Measurements from ENCODE around the gene LTB4R2. TPM values are rescaled to one million over a fixed set of nuclear protein-coding genes. Genes with fewer than 3 reads are reported as not detected.
"Not testable (repeated sequence)": the region's sequence is repeated elsewhere in the genome, so short reads cannot be mapped to it uniquely, and the experiment has no call there.

Gene LTB4R2
- total RNA-seq, 1 experiment from 2014 or later: 8.6 TPM

- DNase-seq (ENCODE audit: extremely low read depth, low read depth): no peak
Measured at GRCh38 chr14:24335461-24336171, 25.7 kb downstream of the LTB4R2 start.

DNA sequence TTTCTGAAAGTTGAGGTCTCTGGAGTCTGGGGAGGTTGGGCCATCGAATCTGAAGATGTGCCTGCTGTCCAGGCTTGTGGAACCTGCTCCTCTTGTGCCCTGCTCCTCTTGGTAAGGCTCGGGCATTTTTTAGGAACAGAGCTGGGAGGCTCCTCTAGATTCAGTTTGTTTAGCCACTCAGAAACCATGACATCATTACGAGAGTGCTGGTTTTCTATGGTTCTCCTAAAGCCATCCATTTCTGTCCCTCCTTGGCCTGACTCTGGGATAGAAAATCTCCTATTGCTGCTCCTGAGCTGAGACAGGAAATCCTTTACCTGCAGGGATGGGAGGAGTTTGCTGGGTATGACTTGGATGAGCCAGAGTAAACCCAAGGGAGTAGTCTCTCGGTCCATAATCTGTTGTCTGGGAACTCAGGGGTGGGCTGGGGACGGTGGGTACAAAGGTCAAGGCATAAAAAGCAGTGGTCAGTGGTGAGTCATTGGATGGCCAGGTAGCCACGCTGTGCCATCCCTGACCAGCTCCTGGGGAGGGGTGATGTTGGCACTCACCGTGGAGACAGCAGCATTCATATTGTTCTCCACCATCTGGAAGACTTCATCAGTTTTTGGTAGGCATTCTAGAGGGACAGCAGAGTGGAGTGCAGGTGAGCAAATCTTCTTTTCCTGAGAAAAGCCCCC lies 27.3 kb downstream of the LTB4R2 start:
- no peak for DNase-seq (ENCODE audit: extremely low read depth, low read depth)

DNA sequence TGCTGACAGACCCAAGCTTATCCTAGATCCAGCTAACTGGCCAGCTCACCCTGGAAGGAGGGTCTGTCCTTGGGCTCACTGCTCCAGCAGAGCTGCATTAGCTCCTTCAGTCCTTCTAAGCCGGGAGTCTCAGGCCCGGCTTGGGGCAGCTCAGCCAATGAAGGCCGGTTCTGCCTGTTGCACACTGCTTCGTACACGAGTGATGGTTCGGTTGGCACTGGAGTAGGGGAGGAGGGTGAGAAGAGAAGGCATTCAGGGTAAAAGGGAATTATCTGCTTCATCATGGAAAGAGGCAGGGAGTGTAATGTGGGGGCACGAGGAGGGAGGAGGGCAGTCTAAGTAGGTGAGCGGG lies 27.9 kb downstream of the LTB4R2 start:
- DNase-seq (ENCODE audit: extremely low read depth, low read depth): no peak

DNA sequence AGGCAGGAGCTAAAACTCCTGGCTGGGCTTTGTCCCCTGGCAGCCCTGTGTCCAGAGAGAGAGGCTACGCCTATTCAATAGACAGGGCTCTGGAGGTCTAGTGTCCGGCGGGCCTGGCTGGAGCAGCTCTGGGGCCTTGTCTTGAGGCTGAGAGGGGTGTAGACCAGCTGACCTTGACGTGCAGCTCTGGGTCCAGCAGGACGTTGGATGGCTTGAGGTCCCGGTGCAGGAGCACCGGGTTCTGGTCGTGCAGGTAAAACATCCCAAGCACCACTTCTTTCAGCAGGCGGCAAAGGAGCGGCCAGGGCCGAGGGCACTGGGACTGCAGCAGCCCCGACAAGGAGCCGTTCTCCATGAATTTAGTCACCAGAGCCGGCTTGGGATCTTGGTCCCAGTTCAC lies 28.9 kb downstream of the LTB4R2 start:
- no peak for DNase-seq (ENCODE audit: extremely low read depth, low read depth)

- no peak for DNase-seq (ENCODE audit: extremely low read depth, low read depth)
Measured at GRCh38 chr14:24339284-24340151, 29.6 kb downstream of the LTB4R2 start, which contains the start of gene RIPK3. RIPK3 (minus strand) TSS chr14:24339991; CDS start chr14:24339826, 165 bp downstream.

DNA sequence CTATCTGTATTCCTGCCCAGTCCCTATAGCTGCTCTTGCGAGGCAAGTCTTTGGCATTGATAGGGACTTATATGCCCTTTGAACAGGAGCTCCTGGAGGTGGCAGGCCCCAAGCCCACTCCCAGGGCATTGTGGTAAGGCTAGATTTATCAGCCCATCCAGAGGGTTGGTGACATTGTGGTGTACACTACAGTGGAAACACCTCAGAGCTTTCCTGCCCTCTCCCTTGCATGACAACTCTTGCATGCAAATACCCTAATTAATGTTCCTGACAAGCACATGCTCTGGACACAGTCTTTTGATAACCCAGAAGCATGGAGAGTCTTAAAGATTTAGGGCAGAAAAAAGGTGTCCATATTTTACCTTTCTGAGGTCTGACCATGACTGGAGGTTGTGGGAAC lies 30.7 kb downstream of the LTB4R2 start:
- no peak for DNase-seq (ENCODE audit: extremely low read depth, low read depth)

DNA sequence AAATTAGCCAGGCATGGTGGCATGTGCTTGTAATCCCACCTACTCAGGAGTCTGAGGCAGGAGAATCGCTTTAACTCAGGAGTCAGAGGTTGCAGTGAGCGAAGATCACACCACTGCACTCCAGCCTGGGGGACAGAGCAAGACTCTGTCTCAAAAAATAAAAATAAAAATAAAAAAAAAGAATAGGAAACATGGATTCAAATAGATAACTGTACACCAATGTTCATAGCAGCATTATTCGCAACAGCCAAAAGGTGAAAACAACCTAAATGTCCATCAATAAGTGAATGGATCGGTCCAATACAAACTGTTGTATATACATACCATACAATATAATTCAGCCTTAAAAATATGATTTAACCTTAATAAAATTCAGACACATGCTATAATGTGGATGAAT lies 32.9 kb downstream of the LTB4R2 start:
- no peak for DNase-seq (ENCODE audit: extremely low read depth, low read depth)

GRCh38 chr14:24343795-24344660 lies 34.1 kb downstream of the LTB4R2 start:
- no peak for DNase-seq (ENCODE audit: extremely low read depth, low read depth)

DNA sequence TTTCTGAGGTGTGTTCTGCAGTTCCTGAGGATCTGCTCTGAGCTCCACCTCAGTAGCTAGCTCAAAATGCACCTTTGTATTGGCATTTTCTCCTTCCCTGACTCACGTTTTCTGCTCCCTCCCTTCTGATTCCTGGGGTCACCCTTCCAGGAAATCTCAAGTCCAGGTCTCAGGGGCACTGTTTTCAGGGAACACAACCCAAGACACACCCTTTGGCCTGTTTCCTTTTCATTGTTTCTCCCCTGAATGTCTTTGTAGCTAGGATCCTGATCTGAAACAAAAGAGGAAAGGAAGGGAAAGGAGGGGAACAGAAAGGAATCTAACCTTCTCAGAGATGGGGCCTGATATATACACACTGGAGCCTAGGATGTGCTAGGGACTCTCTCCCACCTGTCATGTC lies 37.2 kb downstream of the LTB4R2 start:
- DNase-seq (ENCODE audit: extremely low read depth, low read depth): no peak

GRCh38 chr14:24348186-24348585 lies 38.2 kb downstream of the LTB4R2 start:
- DNase-seq (ENCODE audit: extremely low read depth, low read depth): no peak

- no peak for DNase-seq (ENCODE audit: extremely low read depth, low read depth)
Measured at GRCh38 chr14:24349742-24350141, 39.8 kb downstream of the LTB4R2 start.

DNA sequence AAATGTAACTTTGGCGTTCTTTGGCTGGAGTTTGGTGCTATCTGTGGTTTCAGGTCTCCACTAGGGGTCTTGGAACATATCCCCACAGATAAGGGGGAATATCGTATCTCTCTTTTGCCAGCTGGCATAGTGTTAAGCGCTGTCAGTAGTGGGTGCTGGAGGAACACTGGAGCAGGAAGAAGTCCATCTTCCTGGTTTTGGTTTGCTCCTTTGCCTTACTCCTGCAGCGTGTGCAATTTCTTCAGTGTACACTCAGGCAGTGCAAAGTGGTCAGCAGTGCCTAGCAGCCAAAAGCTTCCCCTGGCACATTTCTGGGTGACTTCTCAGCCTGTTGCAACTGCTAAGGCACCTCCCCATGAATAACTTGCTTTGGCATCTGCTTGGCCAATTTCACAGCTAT lies 41.6 kb downstream of the LTB4R2 start:
- no peak for DNase-seq (ENCODE audit: extremely low read depth, low read depth)

DNA sequence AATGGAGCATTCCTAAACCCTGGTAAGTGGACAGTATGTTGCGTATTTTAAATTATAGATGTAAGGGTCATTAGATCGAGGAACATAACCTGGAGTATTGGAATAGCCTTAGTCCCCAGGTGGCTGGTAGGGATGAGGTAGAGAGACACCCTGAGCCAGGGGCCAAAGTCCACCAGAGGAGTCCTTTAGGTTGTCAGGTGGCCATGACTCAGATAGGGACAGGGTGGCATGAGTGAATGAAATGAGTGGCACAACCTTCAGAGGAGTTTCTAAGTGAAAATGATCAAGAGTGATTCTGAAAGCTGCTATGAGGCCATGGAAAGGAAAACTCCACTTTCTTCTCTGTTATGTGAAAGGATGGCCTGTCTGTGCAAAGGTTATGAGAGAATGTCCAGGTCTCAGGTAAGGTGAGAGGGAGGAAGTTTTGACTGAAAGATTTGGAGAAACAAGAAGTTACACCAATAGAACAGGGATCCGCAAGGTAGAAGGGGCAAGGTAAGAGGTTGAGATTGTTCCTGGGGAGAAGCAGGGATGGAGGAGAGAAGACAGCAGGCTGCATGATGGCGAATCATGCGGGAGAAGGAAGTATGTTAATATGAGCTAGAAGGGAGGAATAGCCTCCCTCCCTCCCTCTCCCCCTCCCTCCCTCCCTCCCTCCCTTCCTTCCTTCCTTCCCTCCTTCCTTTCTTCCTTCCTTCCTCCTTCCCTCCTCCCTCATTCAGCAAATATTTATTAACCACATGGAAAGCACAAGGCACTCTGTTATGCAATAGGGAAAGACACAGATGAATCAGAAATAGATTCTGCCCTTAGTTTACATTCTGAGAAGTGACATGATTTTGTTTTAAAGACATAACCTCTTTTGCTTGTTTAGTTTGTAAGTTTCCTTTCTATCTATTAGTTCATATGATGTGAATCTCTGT lies 43.9 kb downstream of the LTB4R2 start:
- no peak for DNase-seq (ENCODE audit: extremely low read depth, low read depth)

GRCh38 chr14:24354482-24354825 lies 44.5 kb downstream of the LTB4R2 start:
- DNase-seq (ENCODE audit: extremely low read depth, low read depth): not testable (repeated sequence)

- no peak for DNase-seq (ENCODE audit: extremely low read depth, low read depth)
Measured at GRCh38 chr14:24355009-24355408, 45.1 kb downstream of the LTB4R2 start.

DNA sequence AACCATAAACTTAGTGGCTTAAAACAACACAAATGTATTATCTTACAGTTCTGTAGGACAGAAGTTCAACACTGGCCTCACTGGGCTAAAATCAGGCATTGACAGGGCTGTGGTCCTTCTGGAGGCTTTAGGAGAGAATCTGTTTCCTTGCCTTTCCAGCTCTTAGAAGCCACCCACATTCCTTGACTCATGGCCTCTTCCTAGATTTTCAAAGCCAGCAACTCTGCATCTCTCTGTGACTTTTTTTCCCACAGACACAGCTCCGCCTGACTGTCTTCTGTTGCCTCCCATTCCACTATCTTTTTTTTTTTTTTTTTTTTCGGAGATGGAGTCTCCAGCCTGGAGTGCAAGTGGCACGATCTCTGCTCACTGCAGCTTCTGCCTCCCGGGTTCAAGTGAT lies 46.3 kb downstream of the LTB4R2 start:
- DNase-seq (ENCODE audit: extremely low read depth, low read depth): no peak

GRCh38 chr14:24360281-24360680 lies 50.3 kb downstream of the LTB4R2 start:
- no peak for DNase-seq (ENCODE audit: extremely low read depth, low read depth)

- DNase-seq (ENCODE audit: extremely low read depth, low read depth): no peak
Measured at GRCh38 chr14:24361326-24361725, 51.4 kb downstream of the LTB4R2 start.
